KOPT-K1 (cell line): Measurements from ENCODE around the gene PRODH.
"Not testable (repeated sequence)": the region's sequence is repeated elsewhere in the genome, so short reads cannot be mapped to it uniquely, and the experiment has no call there.

ENCODE experiments used
- H3K27ac ChIP-seq: fragments of 200-600 bp; sonication (generic); 2 replicates; pipeline ENCODE4 v1.5.1; 2016; ENCODE audit warnings: antibody characterized with exemption, mild to moderate bottlenecking, low read depth, low read length; ENCODE audit not compliant: poor library complexity, severe bottlenecking
- H3K36me3 ChIP-seq: fragments of 200-600 bp; sonication (generic); 2 replicates; pipeline ENCODE4 v1.5.1; 2017; ENCODE audit warnings: antibody characterized with exemption, mild to moderate bottlenecking, low read length, moderate library complexity; ENCODE audit not compliant: insufficient read depth
- H3K9me3 ChIP-seq: fragments of 200-600 bp; sonication (generic); 2 replicates; pipeline ENCODE4 v1.5.1; 2017; ENCODE audit warnings: antibody characterized with exemption, low read length, mild to moderate bottlenecking; ENCODE audit not compliant: insufficient read depth, poor library complexity, severe bottlenecking

PRODH gene

DNA sequence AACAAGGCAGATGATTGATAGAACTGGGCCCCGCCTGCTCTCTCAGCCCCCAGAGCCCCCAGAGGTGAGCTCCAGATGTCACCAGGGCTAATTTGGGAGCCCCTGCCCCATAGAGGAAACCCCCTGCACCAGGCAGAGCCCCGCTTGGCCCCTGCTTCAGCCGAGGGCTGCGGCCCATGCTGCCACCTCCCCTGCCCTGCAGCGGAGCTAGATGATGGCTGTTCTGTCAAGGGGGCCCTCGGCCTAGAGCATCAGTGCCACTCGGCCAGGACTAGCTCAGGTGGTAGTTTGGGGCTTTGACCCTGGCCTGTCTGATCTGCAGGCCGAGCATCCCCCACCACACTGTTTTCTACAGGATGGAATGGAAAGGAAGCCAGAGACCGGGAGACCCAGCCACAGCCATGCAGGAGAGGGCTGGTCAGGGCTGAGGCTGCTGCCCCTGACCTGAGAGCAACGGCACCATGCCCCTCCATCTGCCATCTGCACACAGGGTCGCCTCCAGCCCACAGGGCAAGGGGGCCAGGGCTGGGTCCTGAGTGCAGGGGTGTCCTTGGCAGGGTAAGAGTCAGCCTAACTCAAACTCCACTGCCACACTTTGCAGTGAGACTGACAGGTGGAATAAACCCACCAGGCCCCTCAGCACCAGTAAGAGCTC lies 24.2 kb upstream of the PRODH start:
- H3K27ac ChIP-seq, H3K36me3 ChIP-seq, H3K9me3 ChIP-seq: not testable (repeated sequence)

DNA sequence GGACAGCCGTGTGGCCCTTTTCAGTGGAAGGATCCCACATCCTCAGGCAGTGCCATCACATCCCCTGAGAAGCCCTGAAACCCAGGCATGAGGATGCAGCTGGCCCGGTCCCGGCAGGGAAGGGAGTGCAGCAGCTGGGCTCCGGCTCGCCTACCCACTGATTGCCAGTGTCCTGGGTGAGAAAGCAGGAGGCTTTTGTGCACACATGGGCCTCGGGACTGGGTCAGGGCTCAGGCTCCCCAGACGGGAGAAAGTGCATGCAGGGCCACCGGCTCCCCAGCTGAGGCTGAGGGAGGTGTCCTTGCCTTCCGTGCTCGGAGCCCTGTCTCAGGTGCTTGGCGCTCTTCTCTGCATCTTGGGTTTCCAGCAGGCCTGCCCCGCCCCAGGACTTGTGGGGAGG lies 23.6 kb upstream of the PRODH start:
- H3K9me3 ChIP-seq, H3K27ac ChIP-seq, H3K36me3 ChIP-seq: not testable (repeated sequence)

DNA sequence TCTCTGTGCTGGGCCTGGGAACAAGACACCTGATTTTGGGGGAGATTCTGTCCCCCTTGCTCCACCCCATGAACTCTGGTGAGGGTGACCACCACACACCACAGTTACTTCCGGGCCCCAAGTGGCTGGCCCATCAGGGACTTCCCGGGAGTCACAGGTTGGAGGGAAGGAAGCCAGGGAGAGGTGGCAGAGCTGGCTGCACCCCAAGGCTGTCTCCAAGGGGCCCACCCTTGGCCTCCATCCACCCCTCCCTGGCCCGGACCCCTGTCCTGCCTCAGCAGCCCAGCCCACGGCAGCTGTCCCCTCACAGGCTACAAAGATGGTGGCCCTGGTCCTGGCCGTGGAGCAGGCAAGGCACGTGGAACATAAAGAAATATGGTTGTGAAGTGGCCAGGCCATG lies 23.2 kb upstream of the PRODH start:
- H3K36me3 ChIP-seq, H3K9me3 ChIP-seq, H3K27ac ChIP-seq: not testable (repeated sequence)

DNA sequence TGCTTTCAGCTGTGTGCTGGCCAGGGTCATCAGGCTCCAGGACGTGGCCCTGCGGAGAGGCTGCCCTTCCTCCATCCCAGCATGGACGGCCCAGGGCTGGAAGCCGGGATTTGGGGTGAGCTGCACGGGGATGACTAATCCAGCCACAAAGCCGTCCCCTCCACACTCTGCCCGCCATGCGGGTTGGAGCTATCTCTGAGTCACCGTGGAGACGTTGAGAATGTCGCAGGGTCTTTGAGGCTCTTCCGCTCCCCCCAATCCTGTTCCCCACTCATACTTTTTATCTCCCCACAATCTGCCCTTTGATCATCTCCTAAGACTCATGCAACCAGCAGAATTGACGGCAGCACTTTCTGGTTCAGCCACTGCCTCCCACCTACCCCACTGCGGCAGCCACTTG lies 22.6 kb upstream of the PRODH start:
- not testable (repeated sequence) for H3K9me3 ChIP-seq, H3K27ac ChIP-seq, H3K36me3 ChIP-seq

DNA sequence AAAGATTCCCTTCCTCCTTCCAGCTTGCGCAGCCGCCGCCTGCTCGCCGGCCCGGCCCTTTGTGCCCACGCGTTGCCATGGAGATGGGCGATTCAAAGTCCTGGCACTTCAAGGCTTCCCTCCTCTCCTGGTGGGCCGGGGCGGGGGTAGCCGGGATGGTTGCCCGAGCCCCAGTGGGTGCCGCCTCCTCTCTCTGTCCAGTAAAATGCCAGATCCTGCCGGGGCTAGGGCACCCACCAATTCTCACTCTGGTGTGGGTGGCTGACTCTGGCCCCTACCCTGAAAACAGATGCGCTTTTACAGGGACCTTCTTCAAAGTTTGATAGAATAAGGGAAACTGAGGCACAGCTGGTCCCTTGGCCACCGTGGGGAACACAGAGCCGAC lies 22.2 kb upstream of the PRODH start:
- not testable (repeated sequence) for H3K27ac ChIP-seq, H3K36me3 ChIP-seq, H3K9me3 ChIP-seq

DNA sequence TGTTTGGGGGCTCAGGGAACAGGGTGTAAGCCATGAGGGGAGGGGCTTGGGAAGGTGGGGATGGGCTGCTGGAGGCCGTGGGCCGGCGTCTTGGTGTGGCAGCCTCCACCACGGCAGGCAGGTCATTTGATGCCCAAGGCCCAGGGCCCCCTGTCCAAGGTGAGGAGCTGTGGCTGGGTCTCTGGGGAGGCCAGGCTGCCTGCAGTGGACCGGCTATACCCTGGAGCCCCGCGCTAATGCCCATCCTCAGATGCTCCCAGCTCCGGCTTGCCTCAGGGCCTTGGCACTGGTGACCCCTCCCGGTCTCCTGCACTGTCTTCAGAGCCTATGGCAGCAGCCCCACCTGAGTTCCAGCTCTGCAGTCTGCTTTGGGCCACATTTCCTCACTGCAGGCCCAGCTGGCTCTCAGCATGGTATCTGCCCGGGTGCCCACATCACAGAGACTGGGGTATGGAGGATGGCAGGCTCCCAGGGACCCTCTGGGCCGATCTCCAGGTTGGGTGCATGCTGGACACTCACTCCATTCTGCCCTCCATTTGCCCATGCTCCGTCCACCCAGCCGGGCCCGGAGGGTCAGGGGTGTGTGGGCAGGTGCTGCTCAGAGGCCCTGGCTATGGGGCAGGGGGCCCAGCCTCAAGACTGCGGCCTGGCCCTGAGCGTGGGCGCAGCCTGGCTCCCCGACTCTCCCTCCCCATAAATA lies 21.7 kb upstream of the PRODH start:
- not testable (repeated sequence) for H3K36me3 ChIP-seq, H3K27ac ChIP-seq, H3K9me3 ChIP-seq

DNA sequence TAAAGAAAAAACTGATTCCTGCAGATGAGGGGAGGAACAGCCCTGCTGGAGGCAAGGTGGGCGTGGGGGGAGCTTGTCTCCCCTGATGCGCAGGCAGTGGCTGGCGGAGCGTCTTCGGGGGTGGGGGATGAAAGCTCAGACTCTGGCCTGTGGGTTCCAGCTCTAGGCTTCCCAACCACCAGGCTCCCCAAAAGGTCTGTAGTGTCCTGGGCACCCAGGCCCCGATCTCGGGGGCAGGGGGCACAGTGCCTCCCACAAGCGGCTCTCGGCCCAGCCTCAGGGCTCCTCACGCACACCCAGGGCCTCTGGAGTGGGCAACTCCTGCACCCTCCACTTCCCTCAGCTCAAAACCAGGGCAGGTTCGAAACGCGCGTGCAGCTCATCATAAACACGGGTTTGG lies 20.9 kb upstream of the PRODH start:
- H3K9me3 ChIP-seq, H3K36me3 ChIP-seq, H3K27ac ChIP-seq: not testable (repeated sequence)

DNA sequence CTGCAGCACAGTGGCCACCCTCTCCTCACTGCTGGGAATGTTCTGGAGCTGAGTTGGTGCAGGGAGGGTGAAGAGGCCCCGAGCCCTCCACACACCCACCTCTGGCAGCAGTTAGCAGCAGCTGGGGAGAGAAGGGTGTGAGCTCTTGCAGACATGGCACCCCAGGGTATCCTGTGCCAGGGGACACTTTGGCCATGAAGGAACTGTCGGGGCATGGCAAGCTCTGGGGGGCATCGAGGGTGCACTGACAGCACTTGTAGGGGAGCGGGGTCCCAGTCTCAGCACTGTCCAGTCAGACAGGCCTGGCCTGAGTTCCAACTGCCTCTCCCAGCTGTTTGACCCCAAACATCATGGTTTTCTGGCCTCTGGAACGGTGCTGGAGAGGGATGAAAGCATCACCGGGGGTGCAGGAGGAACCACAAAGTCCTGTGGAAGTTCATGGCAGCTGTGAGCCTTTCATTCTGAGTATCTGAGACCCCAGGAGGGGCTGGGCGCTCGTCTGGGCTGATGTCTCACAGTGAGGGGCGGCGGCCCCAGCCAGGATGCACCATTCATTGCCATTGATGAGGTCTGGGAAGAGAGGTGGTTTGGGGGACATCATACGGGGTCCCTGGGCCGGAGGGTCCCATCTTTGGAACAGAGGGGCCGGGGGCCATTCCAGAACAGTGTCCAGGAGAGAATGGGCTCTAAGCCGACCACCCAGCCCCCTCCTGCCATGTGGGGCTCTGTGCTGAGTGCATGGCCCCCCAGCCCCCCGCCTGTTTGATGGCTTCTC lies 20.2 kb upstream of the PRODH start:
- not testable (repeated sequence) for H3K9me3 ChIP-seq, H3K36me3 ChIP-seq, H3K27ac ChIP-seq

DNA sequence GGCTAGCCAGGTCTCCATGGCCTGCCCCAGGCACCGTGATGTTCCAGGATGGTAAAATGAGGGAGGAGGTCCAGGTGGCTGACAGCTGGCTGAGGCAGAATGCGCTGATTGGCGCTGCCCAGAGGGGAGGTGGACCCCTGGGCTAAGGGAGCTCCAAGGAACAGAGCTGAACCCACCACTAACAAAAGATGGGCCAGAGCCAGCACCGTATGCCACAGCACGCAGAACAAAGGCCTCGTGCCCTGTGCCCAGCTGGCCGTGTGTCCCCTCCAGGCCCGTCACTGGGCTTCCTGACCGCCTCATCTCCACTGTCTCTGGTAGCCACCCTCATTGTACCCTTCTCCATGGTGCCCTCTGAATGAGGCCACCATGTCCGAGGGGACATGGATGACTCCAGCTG lies 19.6 kb upstream of the PRODH start:
- no peak overlapping the region for H3K27ac ChIP-seq
- H3K36me3 ChIP-seq = no peaks in the 10 kb centered on the region

DNA sequence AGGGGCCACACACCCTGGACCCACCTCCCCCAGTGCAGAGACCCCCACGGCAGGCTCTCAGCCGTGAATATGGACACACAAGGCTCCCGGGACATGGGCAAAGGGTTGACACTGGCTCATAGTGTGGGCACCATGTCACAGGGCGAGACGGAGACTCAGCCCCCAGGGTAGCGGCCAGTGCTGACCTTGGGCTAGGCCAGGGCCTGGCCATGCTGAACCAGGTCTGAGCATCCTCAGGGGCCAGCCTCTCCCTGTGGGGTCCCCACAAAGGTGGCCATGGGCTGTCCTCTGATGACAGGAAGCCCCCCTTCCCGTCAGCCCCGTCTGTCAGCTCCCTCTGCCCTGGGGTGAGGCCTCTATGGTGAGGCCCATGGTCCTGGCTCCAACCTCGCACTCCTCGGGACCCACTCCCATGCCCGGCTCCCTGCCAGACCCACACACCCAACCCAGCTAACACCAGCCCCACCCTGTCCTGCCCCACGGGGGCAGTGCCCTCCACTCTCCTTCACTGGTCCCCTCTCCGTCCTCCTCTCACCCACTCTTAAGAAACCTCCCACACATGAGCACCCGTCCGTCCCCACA lies 19.0 kb upstream of the PRODH start:
- Histone ChIP-seq H3K36me3 (no peaks in the 10 kb centered on the region), H3K27ac (no peak overlapping the region), H3K9me3 (no peaks in the 10 kb centered on the region)

More for the DNA sequence above, 19.6 kb upstream of the PRODH start:
- no peaks in the 10 kb centered on the region for H3K9me3 ChIP-seq

DNA sequence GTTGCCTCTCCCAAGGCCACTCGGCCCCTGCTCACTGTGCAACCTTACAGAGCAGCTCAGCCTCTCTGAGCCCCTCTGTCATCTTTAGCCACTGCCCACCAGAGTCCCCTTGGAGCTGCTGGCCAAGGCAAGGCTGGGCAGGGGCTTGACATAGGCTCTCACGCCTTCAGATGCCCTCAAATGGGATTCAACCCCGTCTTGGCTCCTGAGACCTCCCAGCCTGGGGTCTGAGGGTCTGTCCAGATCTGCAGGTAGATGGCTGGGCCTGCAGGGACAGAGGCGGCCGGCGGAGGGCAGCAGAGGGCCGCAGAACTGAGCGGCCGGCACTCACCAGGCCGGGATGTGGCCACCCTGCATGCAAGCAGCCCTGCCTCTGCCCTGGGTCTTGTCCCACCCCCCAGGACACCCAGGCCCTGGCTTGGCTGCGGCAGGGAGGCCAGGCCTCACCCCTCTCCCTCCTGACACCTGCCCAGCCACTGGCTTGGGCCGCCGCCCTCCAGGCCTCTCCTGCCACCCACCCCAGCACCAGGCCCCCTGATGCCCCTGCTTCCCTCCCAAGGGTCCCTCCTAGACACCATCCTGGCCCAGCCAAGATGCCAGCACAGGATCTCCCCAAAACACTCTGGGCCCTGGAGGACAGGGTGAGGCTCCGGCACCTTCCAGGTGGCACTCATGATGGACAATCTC lies 18.4 kb upstream of the PRODH start:
- H3K27ac ChIP-seq, H3K36me3 ChIP-seq, H3K9me3 ChIP-seq: not testable (repeated sequence)

DNA sequence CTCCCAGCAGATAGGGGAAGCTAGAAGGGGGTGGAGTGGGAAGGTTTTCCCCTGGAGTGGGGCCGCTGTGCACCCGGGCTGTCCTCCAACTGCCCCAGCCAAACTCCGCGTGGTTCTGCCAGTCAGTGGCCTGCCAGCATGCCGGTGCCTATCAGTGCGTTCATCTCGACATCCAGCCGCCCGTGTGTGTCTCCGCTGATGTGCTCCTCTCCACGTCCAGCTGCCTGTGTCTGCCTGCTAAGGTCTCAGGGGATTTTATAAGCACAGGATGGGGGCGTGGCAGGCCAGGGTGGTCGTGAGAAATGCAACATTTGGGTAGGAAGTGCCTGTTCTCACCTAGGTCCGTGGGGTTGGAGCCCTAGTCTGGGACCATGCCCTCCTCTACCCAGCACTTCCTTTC lies 17.0 kb upstream of the PRODH start:
- H3K9me3 ChIP-seq, H3K27ac ChIP-seq, H3K36me3 ChIP-seq: not testable (repeated sequence)

DNA sequence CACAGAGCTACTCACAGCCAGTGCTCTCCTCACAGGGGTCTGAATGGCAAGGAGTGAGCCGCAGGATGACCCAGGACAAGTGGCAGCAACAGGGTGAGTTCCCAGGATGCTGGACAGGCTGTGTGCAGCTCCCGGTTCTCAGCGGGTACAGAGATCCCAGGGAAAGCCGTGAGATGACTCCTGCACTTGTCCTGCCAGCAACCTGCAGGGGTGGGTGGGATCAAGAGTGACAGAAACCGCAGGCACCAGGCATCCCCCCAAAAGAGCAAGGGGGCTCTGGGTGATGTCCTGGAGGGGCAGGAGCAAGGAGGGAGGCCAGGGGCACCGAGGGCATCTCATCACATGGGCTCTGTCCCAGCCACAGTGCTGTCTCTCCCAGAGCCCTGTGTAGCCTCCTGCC lies 15.9 kb upstream of the PRODH start:
- H3K36me3 ChIP-seq = no peaks in the 10 kb centered on the region
- H3K27ac ChIP-seq = no peak overlapping the region
- no peaks in the 10 kb centered on the region for H3K9me3 ChIP-seq

DNA sequence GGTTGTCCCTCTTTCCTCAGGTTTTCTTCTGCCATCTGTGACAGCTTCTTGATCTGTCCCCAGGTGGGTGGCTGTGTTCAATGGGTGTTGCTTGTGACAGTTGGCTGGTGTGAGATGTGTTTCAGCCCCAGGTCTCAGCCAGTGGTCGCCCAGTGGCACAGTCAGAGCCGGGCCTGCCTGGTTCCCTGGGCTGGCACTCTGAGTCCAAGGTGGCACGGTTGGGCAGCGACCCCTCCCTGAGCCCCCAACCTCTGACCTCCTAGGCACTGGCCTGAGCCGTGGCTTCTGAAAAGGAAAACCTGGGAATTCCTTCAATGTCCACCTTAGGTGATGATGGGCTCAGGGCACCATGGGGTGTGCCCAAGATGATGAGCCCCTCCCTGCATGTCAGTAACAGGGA lies 14.0 kb upstream of the PRODH start:
- no peaks in the 10 kb centered on the region for H3K36me3 ChIP-seq
- H3K9me3 ChIP-seq = no peaks in the 10 kb centered on the region
- no peak overlapping the region for H3K27ac ChIP-seq

DNA sequence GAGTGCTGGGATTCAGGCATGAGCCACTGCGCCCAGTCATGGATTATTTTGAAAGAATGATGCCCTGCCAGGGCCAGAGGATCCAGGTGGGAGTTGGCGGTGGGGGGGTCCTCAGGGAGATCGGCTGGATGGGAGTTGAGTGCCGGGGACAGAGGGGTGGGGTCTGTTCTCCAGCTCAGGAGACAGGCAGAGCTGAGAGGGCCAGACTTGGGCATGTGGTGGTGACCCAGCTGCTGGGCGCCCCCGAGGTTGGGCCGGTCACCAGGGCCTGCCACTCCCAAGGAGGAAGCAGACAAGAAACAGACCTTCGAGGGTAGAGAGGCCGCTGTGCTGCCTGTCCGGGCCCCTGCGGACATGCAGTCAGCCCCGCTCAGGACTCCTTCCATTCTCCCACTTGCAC lies 11.8 kb upstream of the PRODH start:
- Histone ChIP-seq H3K27ac (no peak overlapping the region), H3K9me3 (no peaks in the 10 kb centered on the region), H3K36me3 (no peaks in the 10 kb centered on the region)
